Left lung (tissue), 10 donors: Measurements from ENCODE around the gene LRPAP1. TPM values are rescaled to one million over a fixed set of nuclear protein-coding genes. Genes with fewer than 3 reads are reported as not detected.
A peak's percentile ranks its signal among the peaks of the same experiment; 100 is the strongest.
"Not testable (repeated sequence)": the region's sequence is repeated elsewhere in the genome, so short reads cannot be mapped to it uniquely, and the experiment has no call there.

ENCODE experiments used
- ATAC-seq: fragments of 200-7000 bp; cut with Tn5 transposase; one replicate; pipeline ENCODE4 v1.9.1; 2020; ENCODE audit warnings: moderate library complexity
- DNase-seq, 4 donors: peaks; one replicate each; pipeline ENCODE4 v3.0.0-alpha.2; 2013 to 2020
- H3K27ac ChIP-seq, 2 donors: fragments of 200-600 bp; sonication (generic) in 1 of 2; one replicate each; pipeline versions ENCODE4 v1.5.0 to v1.8.0; 2020 to 2021
- H3K27me3 ChIP-seq, 2 donors: fragments of 200-600 bp; sonication (generic) in 1 of 2; one replicate each; pipeline versions ENCODE4 v1.5.0 to v1.8.0; 2020 to 2021
- H3K36me3 ChIP-seq, 2 donors: fragments of 200-600 bp; sonication (generic) in 1 of 2; one replicate each; pipeline versions ENCODE4 v1.5.0 to v1.8.0; 2020 to 2021
- H3K4me1 ChIP-seq, 2 donors: fragments of 200-600 bp; one replicate each; pipeline ENCODE4 v1.8.0; 2021
- H3K4me3 ChIP-seq, 2 donors: fragments of 200-600 bp; sonication (generic) in 1 of 2; one replicate each; pipeline versions ENCODE4 v1.5.0 to v1.8.0; 2020 to 2021; ENCODE audit warnings: mild to moderate bottlenecking in 1 of 2
- H3K9me3 ChIP-seq, 2 donors: fragments of 200-600 bp; sonication (generic) in 1 of 2; one replicate each; pipeline versions ENCODE4 v1.5.0 to v1.8.0; 2020 to 2021
- intact Hi-C, 2 donors: fragments of 100-400 bp; cut with DNase I; formaldehyde crosslinking; loops; one replicate each; pipeline versions ENCODE4 v1.11.2 to v1.14.2; 2022
- polyA plus RNA-seq, 6 donors: library from polyadenylated mRNA; unstranded; fragments of 120-200 nt; gene quantifications; one replicate each; pipeline ENCODE4 v1.2.1, GENCODE V29; 2013; ENCODE audit not compliant: insufficient read length in 6 of 6
- total RNA-seq, 2 donors: library from RNA; stranded (reverse); fragmentation: NEBNext Ultra II Directional; extraction: Animal tissue kit (Norgen Biotek cat#: 25700); gene quantifications; one replicate each; pipeline ENCODE4 v1.2.1, GENCODE V29; 2021
- donor health status: DM: no; HTN: yes; CAD: no.
- donor health status: DM: no; HTN: no; CAD: no.

Gene LRPAP1
- total and polyA plus RNA-seq, 8 donors = 95.9 to 218 (median 112) TPM

- peak in 2 of 4 donors; percentile 25 to 65 for DNase-seq
- H3K27me3 ChIP-seq = peaks cover 0 to 22% of the 10 kb centered on the region in 2 donors
- H3K4me3 ChIP-seq, H3K9me3 ChIP-seq, ATAC-seq, H3K36me3 ChIP-seq, intact Hi-C loops: not testable (repeated sequence)
- peaks cover 0 to 31% of the 10 kb centered on the region in 2 donors for H3K4me1 ChIP-seq
- peak overlapping the region in 1 of 2 donors; percentile 91 for H3K27ac ChIP-seq
Observed at GRCh38 chr4:3555459-3556070, 23.3 kb upstream of the LRPAP1 start.

DNA sequence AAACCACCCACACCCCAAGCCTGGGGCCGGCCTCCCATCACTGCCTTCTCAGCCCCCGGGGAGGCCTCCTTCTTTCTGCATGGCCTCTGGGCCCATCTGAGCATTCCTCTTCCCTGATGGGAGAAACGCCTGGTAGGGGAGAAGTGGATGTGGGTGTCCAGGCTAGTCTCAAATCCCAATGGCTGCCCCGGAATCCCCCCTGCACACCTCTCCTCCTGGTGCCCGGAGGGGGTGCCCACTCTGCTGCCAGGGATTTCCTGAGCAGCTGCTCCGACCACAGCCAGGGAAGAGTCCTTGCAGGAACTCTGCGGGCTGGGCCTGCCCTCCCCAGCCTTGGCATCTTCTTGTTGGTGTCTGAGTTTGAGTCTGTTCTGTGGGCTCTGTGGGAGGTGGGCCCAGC is 19.1 kb upstream of the LRPAP1 start:
- H3K4me3 ChIP-seq, ATAC-seq, H3K27me3 ChIP-seq, H3K9me3 ChIP-seq, H3K36me3 ChIP-seq, intact Hi-C loops, H3K27ac ChIP-seq: not testable (repeated sequence)
- DNase-seq = peak in 1 of 4 donors; percentile 19
- peaks cover 0 to 22% of the 10 kb centered on the region in 2 donors for H3K4me1 ChIP-seq

- H3K36me3 ChIP-seq, ATAC-seq, H3K9me3 ChIP-seq, H3K4me3 ChIP-seq, H3K27me3 ChIP-seq, intact Hi-C loops, H3K27ac ChIP-seq: not testable (repeated sequence)
- peaks cover 0 to 17% of the 10 kb centered on the region in 2 donors for H3K4me1 ChIP-seq
- peak in 1 of 4 donors; percentile 5 for DNase-seq
Observed at GRCh38 chr4:3550792-3551325, 18.6 kb upstream of the LRPAP1 start.

GRCh38 chr4:3550041-3550440 is 17.8 kb upstream of the LRPAP1 start:
- H3K9me3 ChIP-seq, ATAC-seq, H3K27me3 ChIP-seq, H3K36me3 ChIP-seq, intact Hi-C loops, H3K27ac ChIP-seq, H3K4me3 ChIP-seq, H3K4me1 ChIP-seq: not testable (repeated sequence)
- peak in 1 of 4 donors; percentile 6 for DNase-seq

- intact Hi-C loops, H3K27ac ChIP-seq, H3K4me1 ChIP-seq, H3K4me3 ChIP-seq, ATAC-seq, H3K9me3 ChIP-seq, H3K27me3 ChIP-seq, H3K36me3 ChIP-seq, DNase-seq: not testable (repeated sequence)
Observed at GRCh38 chr4:3549694-3550001, 17.4 kb upstream of the LRPAP1 start.

DNA sequence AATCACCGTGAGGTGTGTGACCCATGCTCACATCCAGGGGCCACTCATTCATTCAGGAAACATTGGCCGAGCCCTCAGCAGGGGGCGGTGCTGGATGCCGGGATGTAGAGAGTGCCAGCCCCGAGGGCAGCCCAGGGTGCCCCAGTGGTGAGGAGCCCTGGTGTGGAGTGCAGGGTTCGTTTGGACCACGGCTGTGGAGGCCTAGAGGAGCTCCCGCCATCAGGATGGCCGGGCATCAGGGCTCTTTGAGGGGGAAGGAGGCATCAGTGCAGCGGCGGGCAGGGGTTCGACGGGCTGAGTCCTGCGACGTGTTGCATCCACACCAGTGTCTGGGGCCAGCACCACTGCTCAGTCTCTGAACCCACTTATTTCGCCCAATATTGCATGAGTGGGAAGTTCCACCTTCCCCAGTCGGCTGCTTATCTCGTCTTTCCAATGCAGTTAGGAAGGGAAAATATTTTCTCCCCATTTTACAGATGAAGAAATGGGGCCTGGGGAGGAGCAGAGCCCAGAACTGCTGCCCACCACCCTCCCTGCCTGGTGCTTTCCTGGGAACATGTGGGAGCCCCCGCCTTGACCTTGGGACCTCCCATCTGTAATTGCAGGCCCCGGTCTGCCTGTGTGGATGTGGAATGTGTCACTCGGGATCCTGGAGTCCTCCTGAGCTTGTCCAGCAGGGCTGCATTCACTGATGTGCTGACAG is 16.9 kb upstream of the LRPAP1 start:
- H3K36me3 ChIP-seq, H3K4me1 ChIP-seq, H3K27me3 ChIP-seq, ATAC-seq, H3K4me3 ChIP-seq, H3K9me3 ChIP-seq, H3K27ac ChIP-seq, intact Hi-C loops: not testable (repeated sequence)
- peak in 1 of 4 donors; percentile 19 for DNase-seq

DNA sequence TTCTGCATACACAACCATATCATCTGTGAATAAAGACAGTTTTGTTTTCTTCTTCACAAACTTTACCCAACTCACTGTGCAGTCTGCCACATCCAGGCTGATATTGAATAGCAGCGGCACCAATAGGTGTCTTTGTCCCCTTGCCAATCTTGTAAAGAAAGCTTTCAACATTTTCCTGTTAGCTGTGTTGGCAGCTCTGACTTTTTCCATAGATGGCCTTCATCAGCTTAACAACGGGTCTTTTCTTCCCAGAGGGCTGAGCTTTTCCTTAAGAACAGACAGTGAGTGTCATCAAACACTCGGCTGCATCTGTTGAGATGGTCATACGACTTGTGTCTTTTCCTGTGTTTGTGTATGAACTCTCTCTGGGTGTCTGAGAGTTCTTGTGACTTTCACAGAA is 14.5 kb upstream of the LRPAP1 start:
- H3K9me3 ChIP-seq, H3K36me3 ChIP-seq, DNase-seq, H3K4me1 ChIP-seq, intact Hi-C loops, ATAC-seq, H3K4me3 ChIP-seq, H3K27ac ChIP-seq, H3K27me3 ChIP-seq: not testable (repeated sequence)

DNA sequence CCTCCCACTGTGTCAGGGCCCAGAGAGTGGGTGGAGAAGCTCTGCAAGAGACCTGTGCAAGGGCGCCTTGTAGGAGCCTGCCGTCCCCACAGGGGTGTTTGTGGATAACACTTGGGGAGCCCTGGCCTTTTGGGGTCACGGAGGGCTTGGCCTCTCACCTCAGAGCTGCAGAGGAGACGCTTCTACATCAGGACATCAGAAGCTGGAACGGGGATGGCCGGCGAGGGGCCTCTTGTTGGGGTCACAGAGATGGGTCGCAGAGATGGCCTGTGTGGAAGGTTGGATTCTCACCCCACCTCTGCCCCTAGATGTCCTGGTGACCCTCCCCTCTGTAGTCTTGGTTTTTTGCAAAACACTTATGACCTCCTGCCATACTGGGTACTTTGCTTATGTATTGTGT is 13.1 kb upstream of the LRPAP1 start:
- H3K27ac ChIP-seq, H3K4me3 ChIP-seq, H3K27me3 ChIP-seq, H3K36me3 ChIP-seq, ATAC-seq, H3K4me1 ChIP-seq, intact Hi-C loops, H3K9me3 ChIP-seq: not testable (repeated sequence)
- DNase-seq = peak in 1 of 4 donors; percentile 4

- H3K4me3 ChIP-seq, ATAC-seq, H3K27ac ChIP-seq, H3K27me3 ChIP-seq, H3K4me1 ChIP-seq, H3K9me3 ChIP-seq, H3K36me3 ChIP-seq, intact Hi-C loops: not testable (repeated sequence)
- peak in 1 of 4 donors; percentile 24 for DNase-seq
Observed at GRCh38 chr4:3544259-3545025, 12.2 kb upstream of the LRPAP1 start.

- H3K4me1 ChIP-seq, H3K36me3 ChIP-seq, ATAC-seq, DNase-seq, H3K27me3 ChIP-seq, intact Hi-C loops, H3K9me3 ChIP-seq, H3K4me3 ChIP-seq, H3K27ac ChIP-seq: not testable (repeated sequence)
Observed at GRCh38 chr4:3543415-3543814, 11.2 kb upstream of the LRPAP1 start.

- H3K4me1 ChIP-seq, H3K4me3 ChIP-seq, H3K36me3 ChIP-seq, H3K27me3 ChIP-seq, H3K9me3 ChIP-seq, intact Hi-C loops, ATAC-seq, H3K27ac ChIP-seq: not testable (repeated sequence)
- peak in 1 of 4 donors; percentile 10 for DNase-seq
Observed at GRCh38 chr4:3538906-3539305, 6.7 kb upstream of the LRPAP1 start.

- intact Hi-C loops, H3K36me3 ChIP-seq, H3K27ac ChIP-seq, H3K27me3 ChIP-seq, ATAC-seq, H3K4me3 ChIP-seq, H3K9me3 ChIP-seq: not testable (repeated sequence)
- DNase-seq = peak in 2 of 4 donors; percentile 8 to 26
- peaks cover 6 to 18% of the 10 kb centered on the region in 2 donors for H3K4me1 ChIP-seq
Observed at GRCh38 chr4:3535812-3536211, 3.6 kb upstream of the LRPAP1 start.
